NB4 (cell line): ENCODE data around the gene HOXC10.

Experiments used
- DNase-seq: peaks from one replicate; pipeline ENCODE4 v3.0.0; 2010; ENCODE audit warnings: low read depth
- H3K4me3 ChIP-seq: one replicate; pipeline ENCODE4 v1.5.1; 2011; ENCODE audit warnings: mild to moderate bottlenecking, low read depth, low read length, moderate library complexity
- MYC ChIP-seq: IDR thresholded peaks from 2 replicates; pipeline ENCODE4 v1.6.1; 2011; ENCODE audit warnings: low read depth, low read length
- POLR2A ChIP-seq: IDR thresholded peaks from 2 replicates; pipeline ENCODE4 v1.6.1; 2011; ENCODE audit warnings: mild to moderate bottlenecking; ENCODE audit not compliant: insufficient read length; ENCODE audit errors: extremely low read depth
- TF ChIP-seq, protein P1 (sequence below): IDR thresholded peaks from one replicate; pipeline ENCODE4 v1.5.1; 2012; ENCODE audit warnings: low read depth, low read length
- TF ChIP-seq, protein P2 (sequence below): IDR thresholded peaks from 2 replicates; pipeline ENCODE4 v1.6.1; 2011; ENCODE audit warnings: low read depth, low read length

HOXC10 gene

DNA sequence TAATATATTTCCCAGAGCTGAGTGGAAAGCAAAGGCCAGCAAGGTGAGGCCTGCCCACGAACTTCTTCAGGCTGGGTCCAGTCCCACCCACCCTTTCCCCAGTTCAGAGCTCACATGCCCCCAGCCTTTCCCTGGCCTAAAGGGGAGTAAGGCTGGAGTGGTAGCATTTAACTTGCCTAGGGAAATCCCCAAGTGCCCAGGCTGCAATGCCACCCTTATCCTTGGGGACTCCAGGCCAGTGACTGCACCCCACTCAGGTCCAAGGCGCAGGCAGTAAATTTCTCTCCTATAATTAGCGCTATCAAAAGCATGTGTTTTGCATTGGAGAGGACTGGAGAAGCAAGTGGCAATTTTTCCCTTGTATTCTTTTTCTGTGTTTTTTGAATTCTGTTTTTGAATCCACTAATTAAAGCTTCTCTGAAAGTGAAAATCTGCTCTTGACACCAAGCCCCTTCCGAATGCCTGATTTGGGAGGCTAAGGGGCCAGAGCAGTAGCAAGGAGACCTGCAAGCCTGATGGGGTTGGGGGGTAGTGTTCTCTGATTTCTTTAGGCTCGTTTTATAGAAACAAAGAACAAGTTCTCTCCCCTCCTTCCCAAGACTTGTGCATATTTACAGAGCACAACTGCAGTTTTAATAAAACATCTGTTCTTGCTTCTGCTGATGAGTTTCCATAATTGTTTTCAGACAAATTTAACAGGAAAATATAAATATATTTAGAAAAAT, 39.8 kb downstream of the HOXC10 start:
- DNase-seq: no peak
- H3K4me3 ChIP-seq: no peak overlapping the region
- TF ChIP-seq, protein P1, sequence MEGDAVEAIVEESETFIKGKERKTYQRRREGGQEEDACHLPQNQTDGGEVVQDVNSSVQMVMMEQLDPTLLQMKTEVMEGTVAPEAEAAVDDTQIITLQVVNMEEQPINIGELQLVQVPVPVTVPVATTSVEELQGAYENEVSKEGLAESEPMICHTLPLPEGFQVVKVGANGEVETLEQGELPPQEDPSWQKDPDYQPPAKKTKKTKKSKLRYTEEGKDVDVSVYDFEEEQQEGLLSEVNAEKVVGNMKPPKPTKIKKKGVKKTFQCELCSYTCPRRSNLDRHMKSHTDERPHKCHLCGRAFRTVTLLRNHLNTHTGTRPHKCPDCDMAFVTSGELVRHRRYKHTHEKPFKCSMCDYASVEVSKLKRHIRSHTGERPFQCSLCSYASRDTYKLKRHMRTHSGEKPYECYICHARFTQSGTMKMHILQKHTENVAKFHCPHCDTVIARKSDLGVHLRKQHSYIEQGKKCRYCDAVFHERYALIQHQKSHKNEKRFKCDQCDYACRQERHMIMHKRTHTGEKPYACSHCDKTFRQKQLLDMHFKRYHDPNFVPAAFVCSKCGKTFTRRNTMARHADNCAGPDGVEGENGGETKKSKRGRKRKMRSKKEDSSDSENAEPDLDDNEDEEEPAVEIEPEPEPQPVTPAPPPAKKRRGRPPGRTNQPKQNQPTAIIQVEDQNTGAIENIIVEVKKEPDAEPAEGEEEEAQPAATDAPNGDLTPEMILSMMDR: no peak
- TF ChIP-seq POLR2A: no peak
- TF ChIP-seq MYC: no peak
- TF ChIP-seq, protein P2, sequence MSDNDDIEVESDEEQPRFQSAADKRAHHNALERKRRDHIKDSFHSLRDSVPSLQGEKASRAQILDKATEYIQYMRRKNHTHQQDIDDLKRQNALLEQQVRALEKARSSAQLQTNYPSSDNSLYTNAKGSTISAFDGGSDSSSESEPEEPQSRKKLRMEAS: no peak

DNA sequence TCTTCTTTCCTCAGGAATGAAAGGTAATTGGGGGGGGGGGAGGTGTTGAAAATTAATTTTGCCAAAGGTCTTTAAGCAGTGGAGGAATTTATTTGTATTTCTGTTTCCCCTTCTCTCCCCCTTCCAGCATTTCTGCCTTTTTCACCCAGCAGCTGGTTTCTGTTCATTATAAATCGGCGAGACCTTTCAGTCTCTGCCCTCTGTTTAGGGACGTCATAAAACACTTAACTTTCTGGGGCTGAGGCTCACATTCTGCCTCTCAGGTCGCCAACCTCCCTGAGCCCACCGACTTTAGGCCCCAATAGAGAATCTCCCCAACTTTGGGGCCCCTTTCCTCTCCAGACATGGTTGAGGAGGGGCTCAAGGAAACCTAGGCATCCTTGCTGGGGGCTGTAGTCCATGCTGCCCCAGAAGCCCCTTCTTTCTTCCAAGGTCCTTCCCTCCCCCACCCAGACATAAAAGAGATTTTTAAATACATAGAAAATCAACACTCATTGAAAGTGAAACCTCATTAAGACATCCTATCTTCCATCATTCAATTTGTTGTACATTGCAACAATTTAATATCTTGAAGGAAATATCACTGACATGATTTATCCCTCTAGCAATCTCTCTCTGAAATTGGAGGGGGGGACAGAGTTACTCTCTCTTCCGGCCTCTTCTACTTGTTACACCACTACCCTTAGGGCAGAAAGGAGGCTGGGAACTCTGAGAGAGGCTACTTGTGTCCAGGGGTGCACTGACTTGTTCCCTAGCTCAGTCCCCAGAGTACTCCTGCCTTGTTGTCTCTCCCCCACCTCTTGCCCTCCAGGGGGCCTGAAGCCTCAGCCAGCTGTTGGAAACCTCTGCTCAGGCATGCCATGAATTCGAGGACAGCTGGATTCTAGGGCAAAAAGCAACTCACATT, 40.8 kb downstream of the HOXC10 start:
- no peak overlapping the region for H3K4me3 ChIP-seq
- DNase-seq: peak; percentile 57
- TF ChIP-seq POLR2A (no peak), MYC (no peak)
- TF ChIP-seq, protein P2: no peak
- TF ChIP-seq, protein P1: no peak

DNA sequence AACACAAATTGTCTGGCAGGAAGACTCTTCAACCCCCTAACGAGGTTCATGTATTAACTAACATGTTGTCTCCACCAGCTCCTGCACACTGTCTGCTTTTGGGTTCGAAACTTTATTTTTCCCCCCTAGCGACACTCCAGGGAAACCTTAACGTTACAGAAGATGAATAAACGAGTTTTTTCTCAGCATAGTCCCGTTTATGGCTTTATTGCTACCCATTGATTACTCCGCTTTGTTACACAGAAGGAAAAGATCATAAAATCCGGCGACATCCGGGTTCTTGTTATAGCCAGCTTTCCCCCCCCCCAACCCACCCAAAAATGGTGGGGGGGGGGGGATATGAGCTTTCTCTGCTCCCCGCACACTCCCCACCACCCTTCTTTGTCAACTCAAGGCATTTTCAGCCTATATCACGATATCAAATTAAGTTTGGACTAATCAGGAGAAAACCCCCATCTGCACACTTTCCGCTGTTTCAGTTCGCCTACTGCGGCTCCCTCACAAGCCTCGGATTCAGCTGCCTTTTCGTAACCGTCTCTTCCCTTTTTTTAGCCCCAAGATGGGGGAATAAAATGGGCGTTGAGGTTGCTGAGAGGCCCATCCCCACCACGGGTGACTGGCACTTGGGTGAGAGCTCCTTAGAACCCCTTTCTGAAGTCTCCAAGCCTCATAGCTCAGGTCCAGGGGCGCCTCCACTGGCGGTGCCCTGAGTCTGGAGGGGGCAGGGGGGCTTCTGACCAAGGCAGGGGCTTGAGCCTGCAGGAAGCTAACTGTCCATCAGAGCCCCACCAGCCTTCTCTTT, 41.9 kb downstream of the HOXC10 start:
- H3K4me3 ChIP-seq: peak overlapping the region; percentile 23
- peak; percentile 65 for DNase-seq
- TF ChIP-seq, protein P1: no peak
- TF ChIP-seq POLR2A (no peak), MYC (no peak)
- TF ChIP-seq, protein P2: no peak

DNA sequence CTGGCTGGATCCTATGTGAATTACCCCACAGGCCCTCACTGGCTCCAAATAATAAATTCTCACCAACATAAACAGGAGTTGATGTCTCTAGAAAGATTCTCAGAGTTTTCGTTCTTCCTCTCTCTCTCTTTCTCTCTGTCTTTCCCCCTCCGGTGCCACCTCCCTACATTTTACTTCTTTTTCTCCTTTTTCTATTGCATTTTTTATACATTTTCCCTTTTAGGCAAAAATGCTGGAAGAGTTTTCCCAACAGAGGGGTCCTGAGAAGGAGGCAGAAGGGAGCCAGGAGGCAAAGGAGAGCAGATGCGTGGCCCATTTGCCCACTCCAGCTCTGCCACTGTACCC, 42.5 kb downstream of the HOXC10 start:
- TF ChIP-seq POLR2A: no peak
- TF ChIP-seq, protein P2: no peak
- TF ChIP-seq, protein P1: no peak
- no peak for TF ChIP-seq MYC
- DNase-seq: no peak
- H3K4me3 ChIP-seq: no peak overlapping the region
